ENCODE results near the gene MME. TPM values are rescaled to one million over a fixed set of nuclear protein-coding genes. Genes with fewer than 3 reads are reported as not detected.

MME gene
- total and polyA plus RNA-seq, 4 donors, result 0.05 to 18.4 (median 3.8) TPM

DNA sequence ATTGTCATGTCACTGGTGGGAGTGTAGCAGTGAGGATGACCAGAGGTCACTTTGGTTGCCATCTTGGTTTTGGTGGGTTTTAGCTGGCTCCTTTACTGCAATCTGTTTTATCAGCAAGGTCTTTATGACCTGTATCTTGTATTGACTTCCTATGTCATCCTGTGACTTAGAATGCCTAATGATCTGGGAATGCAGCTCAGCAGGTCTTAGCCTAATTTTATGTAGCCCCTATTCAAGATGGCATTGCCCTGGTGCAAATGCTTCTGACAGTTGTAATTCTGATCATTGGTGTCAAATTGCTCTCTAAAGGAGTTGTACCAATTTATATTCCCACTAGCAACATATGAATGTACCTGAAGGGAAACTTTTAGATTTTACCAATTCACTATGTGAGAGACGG, 139.0 kb downstream of the MME start:
- Histone ChIP-seq H3K4me1 (ENCODE audit: control insufficient read depth in 1 of 2, insufficient read depth in 2 of 2, low read length in 2 of 2) (no peaks in the 10 kb centered on the region), H3K27me3 (ENCODE audit: control insufficient read depth in 1 of 2, insufficient read depth in 2 of 2, low read length in 1 of 2) (no peaks in the 10 kb centered on the region), H3K9me3 (ENCODE audit: control insufficient read depth, low read length) (peaks cover 2% of the 10 kb centered on the region), H3K27ac (ENCODE audit: low read depth in 1 of 2, low read length in 2 of 2) (no peak overlapping the region), H3K4me3 (ENCODE audit: low read length in 2 of 2) (no peak overlapping the region), H3K36me3 (ENCODE audit: control insufficient read depth in 1 of 2, insufficient read depth in 2 of 2, low read length in 1 of 2) (no peaks in the 10 kb centered on the region)
- ATAC-seq (ENCODE audit: low FRiP score) (no peak), DNase-seq (no peak)
- WGBS, 2 donors, result 92 to 96% methylated on average over 1 of the region's 1 CpG
- intact Hi-C loops (cut with DNase I), result no loop called here

DNA sequence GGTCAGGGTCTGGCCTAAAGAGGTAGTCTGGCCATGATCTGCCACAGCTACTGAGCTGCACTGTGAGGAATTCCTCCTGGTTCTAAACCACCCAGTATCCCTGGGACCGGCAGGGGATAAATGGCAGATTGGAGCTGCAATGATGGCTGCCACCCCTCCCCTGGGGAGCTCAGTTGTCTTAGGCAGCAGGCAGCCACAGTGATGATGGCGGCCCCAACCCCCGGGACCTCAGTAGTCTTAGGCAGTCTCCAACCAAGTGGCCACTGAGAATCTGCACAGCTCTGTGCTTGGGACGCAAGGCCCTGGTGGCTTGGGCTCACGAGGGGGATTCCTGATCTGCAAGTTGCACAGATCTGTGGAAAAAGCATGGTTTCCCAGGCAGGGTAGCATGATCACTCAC, 145.3 kb downstream of the MME start:
- ATAC-seq (ENCODE audit: low FRiP score), result no peak
- no peak for DNase-seq
- Histone ChIP-seq H3K27ac (ENCODE audit: low read depth in 1 of 2, low read length in 2 of 2) (no peak overlapping the region), H3K9me3 (ENCODE audit: control insufficient read depth, low read length) (no peaks in the 10 kb centered on the region), H3K4me3 (ENCODE audit: low read length in 2 of 2) (no peak overlapping the region), H3K4me1 (ENCODE audit: control insufficient read depth in 1 of 2, insufficient read depth in 2 of 2, low read length in 2 of 2) (no peaks in the 10 kb centered on the region), H3K27me3 (ENCODE audit: control insufficient read depth in 1 of 2, insufficient read depth in 2 of 2, low read length in 1 of 2) (no peaks in the 10 kb centered on the region), H3K36me3 (ENCODE audit: control insufficient read depth in 1 of 2, insufficient read depth in 2 of 2, low read length in 1 of 2) (no peaks in the 10 kb centered on the region)
- 94% methylated on average over 5 of the region's 5 CpGs for WGBS, 2 donors
- intact Hi-C loops (cut with DNase I), result no loop called here

DNA sequence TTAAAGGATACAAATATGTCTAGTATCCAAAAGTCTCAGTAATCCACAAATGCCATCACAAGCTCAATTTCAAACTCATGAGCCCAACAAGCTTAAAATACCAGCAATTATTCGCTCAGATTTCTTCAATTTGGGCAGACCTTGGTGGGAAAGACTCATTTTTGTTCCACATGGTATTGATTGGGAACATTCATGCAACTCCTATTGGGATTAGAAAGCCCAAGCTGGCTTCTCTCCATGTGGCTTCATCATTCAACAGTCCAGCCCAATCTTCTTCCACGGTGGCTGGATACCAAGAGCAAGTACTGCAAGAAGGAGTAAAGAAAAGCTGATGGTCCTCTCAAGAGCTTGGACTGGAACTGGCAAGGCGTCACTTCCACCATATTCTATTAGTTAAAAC, 147.0 kb downstream of the MME start:
- intact Hi-C loops (cut with DNase I), result no loop called here
- Histone ChIP-seq H3K4me1 (ENCODE audit: control insufficient read depth in 1 of 2, insufficient read depth in 2 of 2, low read length in 2 of 2) (no peaks in the 10 kb centered on the region), H3K36me3 (ENCODE audit: control insufficient read depth in 1 of 2, insufficient read depth in 2 of 2, low read length in 1 of 2) (no peaks in the 10 kb centered on the region), H3K9me3 (ENCODE audit: control insufficient read depth, low read length) (no peaks in the 10 kb centered on the region), H3K27ac (ENCODE audit: low read depth in 1 of 2, low read length in 2 of 2) (no peak overlapping the region), H3K27me3 (ENCODE audit: control insufficient read depth in 1 of 2, insufficient read depth in 2 of 2, low read length in 1 of 2) (no peaks in the 10 kb centered on the region), H3K4me3 (ENCODE audit: low read length in 2 of 2) (no peak overlapping the region)
- no peak for DNase-seq
- ATAC-seq (ENCODE audit: low FRiP score), result no peak
- WGBS, 2 donors, result 89 to 90% methylated on average over 3 of the region's 3 CpGs

DNA sequence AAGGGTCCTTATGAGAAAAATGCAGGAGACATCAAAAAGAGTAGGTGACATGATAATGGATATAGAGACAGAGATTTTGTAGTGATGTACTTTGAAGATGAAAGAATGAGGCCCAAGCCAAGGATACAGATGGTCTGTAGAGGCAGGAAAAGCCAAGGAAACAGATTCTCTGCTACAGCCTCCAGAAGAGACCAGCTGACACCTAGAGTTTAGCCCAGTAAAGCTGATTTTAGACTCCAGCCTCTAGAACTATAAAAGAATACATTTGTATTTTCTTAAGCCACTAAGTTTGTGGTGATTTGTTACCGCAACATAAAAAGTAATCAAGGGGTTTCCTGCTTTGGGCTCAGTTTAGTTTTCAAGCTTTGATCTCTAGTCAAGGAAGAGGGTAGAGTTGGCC, 148.6 kb downstream of the MME start:
- Histone ChIP-seq H3K27me3 (ENCODE audit: control insufficient read depth in 1 of 2, insufficient read depth in 2 of 2, low read length in 1 of 2) (no peaks in the 10 kb centered on the region), H3K4me3 (ENCODE audit: low read length in 2 of 2) (no peak overlapping the region), H3K4me1 (ENCODE audit: control insufficient read depth in 1 of 2, insufficient read depth in 2 of 2, low read length in 2 of 2) (no peaks in the 10 kb centered on the region), H3K9me3 (ENCODE audit: control insufficient read depth, low read length) (no peaks in the 10 kb centered on the region), H3K36me3 (ENCODE audit: control insufficient read depth in 1 of 2, insufficient read depth in 2 of 2, low read length in 1 of 2) (no peaks in the 10 kb centered on the region), H3K27ac (ENCODE audit: low read depth in 1 of 2, low read length in 2 of 2) (no peak overlapping the region)
- intact Hi-C loops (cut with DNase I), result no loop called here
- DNase-seq (no peak), ATAC-seq (ENCODE audit: low FRiP score) (no peak)
- WGBS, 2 donors, result 92% methylated on average over 1 of the region's 1 CpG

DNA sequence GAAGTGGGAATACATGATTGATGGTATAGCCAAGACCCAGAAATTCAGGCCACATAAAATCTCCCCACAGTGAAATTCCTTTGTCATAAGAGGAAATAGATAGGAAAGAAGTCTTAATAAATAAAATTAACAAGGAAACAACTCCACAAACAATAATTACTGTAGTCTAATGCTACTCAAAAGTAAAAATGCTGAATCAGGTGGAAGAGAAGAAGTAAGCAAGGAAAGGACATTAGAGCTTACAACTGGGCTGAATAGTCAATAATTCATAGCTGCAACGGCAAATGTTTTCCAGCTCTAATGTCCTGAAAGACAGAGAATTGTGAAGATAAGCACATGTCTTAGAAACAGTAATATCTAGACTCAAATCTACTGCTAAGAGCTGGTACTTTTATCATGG, 149.0 kb downstream of the MME start:
- Histone ChIP-seq H3K27me3 (ENCODE audit: control insufficient read depth in 1 of 2, insufficient read depth in 2 of 2, low read length in 1 of 2) (no peaks in the 10 kb centered on the region), H3K4me1 (ENCODE audit: control insufficient read depth in 1 of 2, insufficient read depth in 2 of 2, low read length in 2 of 2) (no peaks in the 10 kb centered on the region), H3K27ac (ENCODE audit: low read depth in 1 of 2, low read length in 2 of 2) (no peak overlapping the region), H3K4me3 (ENCODE audit: low read length in 2 of 2) (no peak overlapping the region), H3K9me3 (ENCODE audit: control insufficient read depth, low read length) (no peaks in the 10 kb centered on the region), H3K36me3 (ENCODE audit: control insufficient read depth in 1 of 2, insufficient read depth in 2 of 2, low read length in 1 of 2) (no peaks in the 10 kb centered on the region)
- 73 to 77% methylated on average over 1 of the region's 1 CpG for WGBS, 2 donors
- intact Hi-C loops (cut with DNase I), result no loop called here
- ATAC-seq (ENCODE audit: low FRiP score) (no peak), DNase-seq (no peak)

DNA sequence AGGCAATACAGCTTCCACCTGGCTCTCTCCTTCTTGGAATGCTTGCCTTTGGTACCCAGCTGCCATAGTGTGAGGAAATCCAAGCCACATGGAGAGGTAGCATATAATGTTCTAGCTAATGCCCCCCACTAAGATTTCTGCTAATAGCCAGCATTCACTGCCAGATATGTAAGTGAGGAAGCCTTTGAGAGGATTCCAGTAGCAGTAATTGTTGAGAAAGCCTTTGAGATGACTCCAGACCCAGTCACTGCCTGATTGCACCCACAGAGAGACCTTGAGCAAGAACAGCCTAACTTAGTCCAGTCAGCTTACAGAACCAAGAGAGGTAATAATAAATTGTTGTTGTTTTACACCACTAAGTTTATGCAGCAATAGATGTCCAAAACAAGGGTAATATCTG, 150.3 kb downstream of the MME start:
- no peaks in the 10 kb centered on the region for H3K4me1 ChIP-seq (ENCODE audit: control insufficient read depth in 1 of 2, insufficient read depth in 2 of 2, low read length in 2 of 2)
- ATAC-seq (ENCODE audit: low FRiP score), result no peak
- H3K4me3 ChIP-seq (ENCODE audit: low read length in 2 of 2), result no peak overlapping the region
- DNase-seq, result no peak
- no peak overlapping the region for H3K27ac ChIP-seq (ENCODE audit: low read depth in 1 of 2, low read length in 2 of 2)
- no peaks in the 10 kb centered on the region for H3K27me3 ChIP-seq (ENCODE audit: control insufficient read depth in 1 of 2, insufficient read depth in 2 of 2, low read length in 1 of 2)
- H3K9me3 ChIP-seq (ENCODE audit: control insufficient read depth, low read length), result no peaks in the 10 kb centered on the region
- no peaks in the 10 kb centered on the region for H3K36me3 ChIP-seq (ENCODE audit: control insufficient read depth in 1 of 2, insufficient read depth in 2 of 2, low read length in 1 of 2)
- intact Hi-C loops (cut with DNase I), result no loop called here

DNA sequence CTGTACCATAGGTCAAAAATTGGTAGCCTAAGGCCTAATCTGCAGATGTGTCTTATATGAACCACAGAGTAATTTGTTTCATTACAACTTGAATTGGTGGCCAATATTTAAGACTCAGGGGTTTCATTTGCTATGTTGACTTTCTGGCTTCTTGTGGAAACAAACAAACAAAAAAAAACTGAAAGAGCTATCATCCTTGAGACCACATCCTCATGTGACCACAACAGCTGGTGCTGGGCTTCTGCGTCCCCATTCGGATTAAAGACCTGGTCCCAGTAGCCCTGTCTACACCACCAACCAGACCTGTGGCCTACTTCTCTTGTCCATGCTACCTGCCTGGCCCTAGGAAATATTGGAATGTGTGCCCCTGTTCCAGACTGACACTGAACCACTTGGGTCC, 151.7 kb downstream of the MME start:
- Histone ChIP-seq H3K36me3 (ENCODE audit: control insufficient read depth in 1 of 2, insufficient read depth in 2 of 2, low read length in 1 of 2) (no peaks in the 10 kb centered on the region), H3K4me1 (ENCODE audit: control insufficient read depth in 1 of 2, insufficient read depth in 2 of 2, low read length in 2 of 2) (no peaks in the 10 kb centered on the region), H3K4me3 (ENCODE audit: low read length in 2 of 2) (no peak overlapping the region), H3K27me3 (ENCODE audit: control insufficient read depth in 1 of 2, insufficient read depth in 2 of 2, low read length in 1 of 2) (no peaks in the 10 kb centered on the region), H3K9me3 (ENCODE audit: control insufficient read depth, low read length) (no peaks in the 10 kb centered on the region), H3K27ac (ENCODE audit: low read depth in 1 of 2, low read length in 2 of 2) (no peak overlapping the region)
- no peak for ATAC-seq (ENCODE audit: low FRiP score)
- DNase-seq, result no peak
- intact Hi-C loops (cut with DNase I), result no loop called here
- 92 to 97% methylated on average over 2 of the region's 2 CpGs for WGBS, 2 donors

DNA sequence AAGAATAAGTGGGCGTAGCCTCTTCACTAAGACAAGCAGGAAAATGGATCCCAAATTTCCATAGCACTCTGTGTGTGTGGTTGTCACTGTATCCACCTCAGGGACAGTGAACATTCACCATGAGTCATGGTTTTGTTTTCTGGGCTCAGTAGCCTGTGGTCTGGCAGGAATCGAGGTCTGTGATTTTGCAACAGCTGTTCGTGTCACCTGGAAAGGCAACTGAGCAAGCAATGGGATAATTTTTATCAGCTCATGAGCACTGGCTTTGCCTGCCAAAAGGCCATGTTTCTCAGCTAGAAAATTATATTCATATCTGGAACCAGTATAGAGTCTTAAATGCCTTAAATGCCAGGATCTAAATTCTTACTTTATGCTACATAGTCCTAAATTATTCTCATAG, 152.5 kb downstream of the MME start:
- H3K36me3 ChIP-seq (ENCODE audit: control insufficient read depth in 1 of 2, insufficient read depth in 2 of 2, low read length in 1 of 2), result no peaks in the 10 kb centered on the region
- no peaks in the 10 kb centered on the region for H3K27me3 ChIP-seq (ENCODE audit: control insufficient read depth in 1 of 2, insufficient read depth in 2 of 2, low read length in 1 of 2)
- no peaks in the 10 kb centered on the region for H3K4me1 ChIP-seq (ENCODE audit: control insufficient read depth in 1 of 2, insufficient read depth in 2 of 2, low read length in 2 of 2)
- H3K4me3 ChIP-seq (ENCODE audit: low read length in 2 of 2), result no peak overlapping the region
- peak; percentile 90 for ATAC-seq (ENCODE audit: low FRiP score)
- no peaks in the 10 kb centered on the region for H3K9me3 ChIP-seq (ENCODE audit: control insufficient read depth, low read length)
- no peak overlapping the region for H3K27ac ChIP-seq (ENCODE audit: low read depth in 1 of 2, low read length in 2 of 2)
- intact Hi-C loops (cut with DNase I), result no loop called here
- DNase-seq, result peak; percentile 68 to 73
- 33 to 36% methylated on average over 3 of the region's 3 CpGs for WGBS, 2 donors

DNA sequence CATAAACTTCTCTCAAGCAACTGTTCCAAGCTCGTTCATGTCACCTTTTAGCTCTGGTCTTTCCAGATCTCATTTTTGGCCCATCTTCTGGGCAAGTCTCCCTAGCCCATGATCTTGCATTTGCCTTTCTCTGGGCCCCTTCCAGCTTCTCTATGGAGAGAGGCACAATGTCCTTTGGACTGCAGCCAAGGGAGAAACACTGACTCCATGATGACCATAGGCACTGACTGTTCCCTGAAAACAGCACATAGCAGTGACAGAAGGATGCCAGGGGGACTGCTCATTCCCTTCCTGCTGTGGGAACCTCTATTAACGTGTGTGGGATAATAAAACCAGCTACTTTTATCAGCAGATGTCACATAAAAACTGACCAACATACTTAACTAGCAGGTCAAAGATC, 153.1 kb downstream of the MME start:
- Histone ChIP-seq H3K4me1 (ENCODE audit: control insufficient read depth in 1 of 2, insufficient read depth in 2 of 2, low read length in 2 of 2) (no peaks in the 10 kb centered on the region), H3K4me3 (ENCODE audit: low read length in 2 of 2) (no peak overlapping the region), H3K9me3 (ENCODE audit: control insufficient read depth, low read length) (no peaks in the 10 kb centered on the region), H3K27ac (ENCODE audit: low read depth in 1 of 2, low read length in 2 of 2) (no peak overlapping the region), H3K36me3 (ENCODE audit: control insufficient read depth in 1 of 2, insufficient read depth in 2 of 2, low read length in 1 of 2) (no peaks in the 10 kb centered on the region), H3K27me3 (ENCODE audit: control insufficient read depth in 1 of 2, insufficient read depth in 2 of 2, low read length in 1 of 2) (no peaks in the 10 kb centered on the region)
- ATAC-seq (ENCODE audit: low FRiP score) (peak; percentile 60), DNase-seq (no peak)
- WGBS, 2 donors, result 3 to 10% methylated on average over 2 of the region's 2 CpGs
- intact Hi-C loops (cut with DNase I), result no loop called here
